Activated naive CD8-positive, alpha-beta T cell treated with anti-CD3 and anti-CD28 coated beads, Interleukin-2, amount 10 ng/mL, durations not matched to agents 7 days and 5 days (primary cell): ENCODE data around the gene LYPLA2. TPM values are rescaled to one million over a fixed set of nuclear protein-coding genes. Genes with fewer than 3 reads are reported as not detected.
A peak's percentile ranks its signal among the peaks of the same experiment; 100 is the strongest.

Source experiments
- ATAC-seq: fragments of 150-1000 bp; cut with Tn5 transposase; one replicate; pipeline ENCODE4 v1.10.0; 2021; ENCODE audit warnings: low read depth, moderate library complexity
- POLR2A ChIA-PET: fragments of 350-600 bp; sonication (Branson Sonifier 250); formaldehyde crosslinking; loops from one replicate; lab custom pipeline; 2021; ENCODE audit warnings: antibody characterized with exemption; lab: Charles Lee
- DNase-seq: peaks from one replicate; pipeline ENCODE4 v3.0.0; 2021
- H3K27ac Mint-ChIP-seq: one replicate; pipeline ENCODE4 v1.8.0; 2022; ENCODE audit warnings: mild to moderate bottlenecking, mixed read lengths
- H3K27me3 Mint-ChIP-seq: one replicate; pipeline ENCODE4 v1.8.0; 2022; ENCODE audit warnings: mild to moderate bottlenecking, moderate library complexity, mixed read lengths
- H3K36me3 Mint-ChIP-seq: one replicate; pipeline ENCODE4 v1.8.0; 2021; ENCODE audit warnings: mild to moderate bottlenecking, mixed read lengths
- H3K4me1 Mint-ChIP-seq: one replicate; pipeline ENCODE4 v1.8.0; 2021; ENCODE audit warnings: mixed read lengths
- H3K4me3 Mint-ChIP-seq: one replicate; pipeline ENCODE4 v1.8.0; 2022; ENCODE audit warnings: mild to moderate bottlenecking, moderate library complexity, mixed read lengths
- H3K9me3 Mint-ChIP-seq: one replicate; pipeline ENCODE4 v1.8.0; 2021; ENCODE audit warnings: mixed read lengths
- total RNA-seq, 2 experiments: library from RNA; stranded (reverse); gene quantifications; one replicate each; pipeline ENCODE4 v1.2.3, GENCODE V29; 2021

LYPLA2 gene
- total RNA-seq, 2 experiments from 2014 or later = 67.0 to 82.5 TPM

- H3K27me3 Mint-ChIP-seq = peaks cover 6% of the 10 kb centered on the region
- no peaks in the 10 kb centered on the region for H3K36me3 Mint-ChIP-seq
- no peak for ATAC-seq
- H3K4me1 Mint-ChIP-seq = peaks cover 9% of the 10 kb centered on the region
- no peaks in the 10 kb centered on the region for H3K9me3 Mint-ChIP-seq
- POLR2A ChIA-PET = no interaction called here
- no peak for DNase-seq
- H3K27ac Mint-ChIP-seq = no peak overlapping the region
- no peak overlapping the region for H3K4me3 Mint-ChIP-seq
Observed at GRCh38 chr1:23836037-23836436, 45.1 kb downstream of the LYPLA2 start.

GRCh38 chr1:23837908-23838307, 47.0 kb downstream of the LYPLA2 start:
- DNase-seq (peak; percentile 39), ATAC-seq (no peak)
- H3K36me3 Mint-ChIP-seq = no peaks in the 10 kb centered on the region
- H3K27ac Mint-ChIP-seq = peak overlapping the region; percentile 6
- peak overlapping the region; percentile 82 for H3K4me3 Mint-ChIP-seq
- POLR2A ChIA-PET = interaction anchor here (0.6 to 1.2 kb wide), 2 partner anchors 13 to 140 kb away, joined by 3 to 4 read pairs; partner anchors contain the start of gene HMGCL
- H3K9me3 Mint-ChIP-seq = no peaks in the 10 kb centered on the region
- peaks cover 9% of the 10 kb centered on the region for H3K4me1 Mint-ChIP-seq
- H3K27me3 Mint-ChIP-seq = peaks cover 12% of the 10 kb centered on the region

- Mint-ChIP-seq H3K9me3 (no peaks in the 10 kb centered on the region), H3K36me3 (no peaks in the 10 kb centered on the region), H3K4me1 (peaks cover 9% of the 10 kb centered on the region), H3K27ac (peak overlapping the region; percentile 6), H3K27me3 (peaks cover 10% of the 10 kb centered on the region), H3K4me3 (peak overlapping the region; percentile 82)
- peak; percentile 77 for DNase-seq
- peak; percentile 97 for ATAC-seq
- POLR2A ChIA-PET = interaction anchor here (0.6 to 1.2 kb wide), 5 partner anchors 13 to 697 kb away, joined by 3 to 8 read pairs (median 3); partner anchors contain the start of gene HMGCL
Observed at GRCh38 chr1:23838401-23838866, 47.5 kb downstream of the LYPLA2 start.

GRCh38 chr1:23843644-23844043, 52.7 kb downstream of the LYPLA2 start:
- no peak overlapping the region for H3K4me3 Mint-ChIP-seq
- ATAC-seq (no peak), DNase-seq (no peak)
- POLR2A ChIA-PET = no interaction called here
- H3K9me3 Mint-ChIP-seq = no peaks in the 10 kb centered on the region
- no peak overlapping the region for H3K27ac Mint-ChIP-seq
- H3K4me1 Mint-ChIP-seq = peaks cover under 1% of the 10 kb centered on the region
- peaks cover 25% of the 10 kb centered on the region for H3K36me3 Mint-ChIP-seq
- H3K27me3 Mint-ChIP-seq = peaks cover 7% of the 10 kb centered on the region

Other genes with a start within 250 kb of the LYPLA2 start
- 10 to 100 TPM; 44.0 to 51.1 TPM for gene ID3, start 231.6 kb upstream of the LYPLA2 start, total RNA-seq
- gene RPL11, start 99.3 kb upstream of the LYPLA2 start, total RNA-seq = 1,000 to 10,000 TPM; 1,289 to 1,405 TPM
- gene ELOA, start 47.7 kb upstream of the LYPLA2 start, total RNA-seq = 10 to 100 TPM; 27.0 to 27.7 TPM
- gene PITHD1, start 12.7 kb upstream of the LYPLA2 start, total RNA-seq = 10 to 100 TPM; 64.0 to 64.5 TPM
- gene GALE, start 9.6 kb downstream of the LYPLA2 start, total RNA-seq = 10 to 100 TPM; 18.6 to 19.4 TPM
- 10 to 100 TPM; 35.4 to 37.2 TPM for gene HMGCL, start 34.3 kb downstream of the LYPLA2 start, total RNA-seq
- gene FUCA1, start 77.1 kb downstream of the LYPLA2 start, total RNA-seq = 10 to 100 TPM; 17.2 to 19.6 TPM
- 1 to 10 TPM; 2.0 TPM for gene CNR2, start 122.2 kb downstream of the LYPLA2 start, total RNA-seq
- gene PNRC2, start 168.7 kb downstream of the LYPLA2 start, total RNA-seq = 100 to 1,000 TPM; 188 to 200 TPM
- gene SRSF10, start 189.2 kb downstream of the LYPLA2 start, total RNA-seq = 100 to 1,000 TPM; 202 to 223 TPM